RWPE2 (cell line): ENCODE data around the gene VPS4A.

ENCODE experiments used
- ATAC-seq: fragments of 200-7000 bp; cut with Tn5 transposase; 3 replicates; pipeline ENCODE4 v1.9.1; 2021; ENCODE audit warnings: low read depth
- DNase-seq: peaks from one replicate; pipeline ENCODE4 v3.0.0-alpha.2; 2020; ENCODE audit warnings: low spot score
- H3K27ac ChIP-seq: fragments of 450-650 bp; 2 replicates; pipeline ENCODE4 v1.5.1; 2017; ENCODE audit warnings: mild to moderate bottlenecking; ENCODE audit not compliant: poor library complexity, severe bottlenecking
- H3K27me3 ChIP-seq: fragments of 250-450 bp; sonication (Bioruptor Pico); 2 replicates; pipeline ENCODE4 v1.5.1; 2021; ENCODE audit warnings: mild to moderate bottlenecking, moderate library complexity; ENCODE audit not compliant: insufficient read depth, poor library complexity, severe bottlenecking
- H3K36me3 ChIP-seq: fragments of 250-450 bp; sonication (Bioruptor Pico); 2 replicates; pipeline ENCODE4 v1.5.1; 2020; ENCODE audit warnings: low read depth, mild to moderate bottlenecking, moderate library complexity
- H3K4me1 ChIP-seq: fragments of 250-450 bp; sonication (Bioruptor Pico); 2 replicates; pipeline ENCODE4 v1.5.1; 2021; ENCODE audit warnings: mild to moderate bottlenecking, moderate library complexity; ENCODE audit not compliant: insufficient read depth, poor library complexity, severe bottlenecking
- H3K4me3 ChIP-seq: fragments of 250-450 bp; sonication (Bioruptor Pico); 2 replicates; pipeline ENCODE4 v1.5.1; 2021; ENCODE audit warnings: mild to moderate bottlenecking, moderate library complexity; ENCODE audit not compliant: severe bottlenecking
- H3K9me3 ChIP-seq: fragments of 250-450 bp; sonication (Bioruptor Pico); 2 replicates; pipeline ENCODE4 v1.5.1; 2021; ENCODE audit warnings: mild to moderate bottlenecking, moderate library complexity; ENCODE audit not compliant: severe bottlenecking
- TF ChIP-seq, protein P1 (sequence below): fragments of 450-650 bp; IDR thresholded peaks from one replicate; pipeline ENCODE4 v1.5.1; 2017; ENCODE audit warnings: mild to moderate bottlenecking, moderate library complexity; ENCODE audit not compliant: poor library complexity, severe bottlenecking

Gene VPS4A

DNA sequence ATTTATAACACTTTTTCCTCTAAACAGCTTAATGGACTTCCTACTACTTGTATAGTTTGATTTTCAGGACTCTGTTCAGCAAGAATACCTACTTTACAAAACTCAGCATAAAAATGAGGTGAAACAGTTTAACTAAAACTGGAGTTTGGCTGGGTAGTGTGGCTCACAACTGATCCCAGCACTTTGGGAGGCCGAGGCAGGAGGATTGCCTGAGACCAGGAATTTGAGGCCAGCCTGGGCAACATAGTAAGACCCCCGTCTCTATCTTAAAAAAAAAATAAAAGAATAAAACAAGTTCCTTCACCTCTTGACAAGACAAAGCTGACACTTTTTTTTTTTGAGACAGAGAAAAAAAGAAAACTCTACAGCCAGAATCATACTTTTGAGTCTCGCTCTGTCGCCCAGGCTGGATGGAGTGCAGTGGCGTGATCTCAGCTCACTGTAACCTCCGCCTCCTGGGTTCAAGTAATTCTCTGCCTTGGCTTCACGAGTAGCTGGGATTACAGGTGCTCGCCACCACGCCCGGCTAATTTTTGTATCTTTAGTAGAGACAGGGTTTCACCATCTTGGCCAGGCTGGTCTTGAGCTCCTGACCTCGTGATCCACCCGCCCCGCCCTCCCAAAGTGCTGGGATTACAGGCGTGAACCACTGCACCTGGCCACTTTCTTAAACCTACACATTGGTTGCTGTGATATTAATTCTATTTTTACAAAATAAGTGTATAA is 16.6 kb downstream of the VPS4A start:
- H3K4me3 ChIP-seq, result no peak overlapping the region
- DNase-seq (peak; percentile 20), ATAC-seq (no peak)
- H3K27me3 ChIP-seq, result no peaks in the 10 kb centered on the region
- H3K36me3 ChIP-seq, result peaks cover 77% of the 10 kb centered on the region
- H3K4me1 ChIP-seq, result peaks cover 13% of the 10 kb centered on the region
- TF ChIP-seq, protein P1, sequence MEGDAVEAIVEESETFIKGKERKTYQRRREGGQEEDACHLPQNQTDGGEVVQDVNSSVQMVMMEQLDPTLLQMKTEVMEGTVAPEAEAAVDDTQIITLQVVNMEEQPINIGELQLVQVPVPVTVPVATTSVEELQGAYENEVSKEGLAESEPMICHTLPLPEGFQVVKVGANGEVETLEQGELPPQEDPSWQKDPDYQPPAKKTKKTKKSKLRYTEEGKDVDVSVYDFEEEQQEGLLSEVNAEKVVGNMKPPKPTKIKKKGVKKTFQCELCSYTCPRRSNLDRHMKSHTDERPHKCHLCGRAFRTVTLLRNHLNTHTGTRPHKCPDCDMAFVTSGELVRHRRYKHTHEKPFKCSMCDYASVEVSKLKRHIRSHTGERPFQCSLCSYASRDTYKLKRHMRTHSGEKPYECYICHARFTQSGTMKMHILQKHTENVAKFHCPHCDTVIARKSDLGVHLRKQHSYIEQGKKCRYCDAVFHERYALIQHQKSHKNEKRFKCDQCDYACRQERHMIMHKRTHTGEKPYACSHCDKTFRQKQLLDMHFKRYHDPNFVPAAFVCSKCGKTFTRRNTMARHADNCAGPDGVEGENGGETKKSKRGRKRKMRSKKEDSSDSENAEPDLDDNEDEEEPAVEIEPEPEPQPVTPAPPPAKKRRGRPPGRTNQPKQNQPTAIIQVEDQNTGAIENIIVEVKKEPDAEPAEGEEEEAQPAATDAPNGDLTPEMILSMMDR, result no peak
- no peaks in the 10 kb centered on the region for H3K9me3 ChIP-seq
- H3K27ac ChIP-seq, result peak overlapping the region; percentile 57

DNA sequence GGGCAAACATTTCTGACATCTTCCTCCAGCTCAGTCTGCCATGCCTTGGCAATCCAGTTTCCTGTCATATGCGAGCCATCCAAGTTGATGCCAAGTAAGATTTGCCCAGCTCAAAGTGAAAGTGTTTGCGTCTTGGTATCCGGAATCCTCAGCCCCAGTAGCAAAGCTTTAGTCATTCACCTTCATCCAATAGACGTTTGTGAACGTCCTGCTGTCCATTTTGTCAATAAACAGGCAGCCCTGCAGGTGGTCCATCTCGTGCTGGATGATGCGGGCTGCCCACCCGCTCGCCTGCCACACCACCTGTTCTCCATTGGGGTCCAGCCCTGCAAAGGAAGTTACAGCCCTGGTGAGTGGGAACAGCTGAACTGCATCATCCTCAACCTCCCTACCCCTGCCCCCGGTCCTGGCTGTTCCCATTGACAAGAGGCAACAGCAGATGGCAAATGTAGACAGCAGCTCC is 17.7 kb downstream of the VPS4A start:
- H3K27ac ChIP-seq, result peak overlapping the region; percentile 57
- peaks cover 74% of the 10 kb centered on the region for H3K36me3 ChIP-seq
- no peaks in the 10 kb centered on the region for H3K27me3 ChIP-seq
- peak overlapping the region; percentile 83 for H3K4me3 ChIP-seq
- no peaks in the 10 kb centered on the region for H3K9me3 ChIP-seq
- peak; percentile 45 for DNase-seq
- peak; percentile 16 for ATAC-seq
- H3K4me1 ChIP-seq, result peaks cover 13% of the 10 kb centered on the region
- TF ChIP-seq, protein P1, result no peak

DNA sequence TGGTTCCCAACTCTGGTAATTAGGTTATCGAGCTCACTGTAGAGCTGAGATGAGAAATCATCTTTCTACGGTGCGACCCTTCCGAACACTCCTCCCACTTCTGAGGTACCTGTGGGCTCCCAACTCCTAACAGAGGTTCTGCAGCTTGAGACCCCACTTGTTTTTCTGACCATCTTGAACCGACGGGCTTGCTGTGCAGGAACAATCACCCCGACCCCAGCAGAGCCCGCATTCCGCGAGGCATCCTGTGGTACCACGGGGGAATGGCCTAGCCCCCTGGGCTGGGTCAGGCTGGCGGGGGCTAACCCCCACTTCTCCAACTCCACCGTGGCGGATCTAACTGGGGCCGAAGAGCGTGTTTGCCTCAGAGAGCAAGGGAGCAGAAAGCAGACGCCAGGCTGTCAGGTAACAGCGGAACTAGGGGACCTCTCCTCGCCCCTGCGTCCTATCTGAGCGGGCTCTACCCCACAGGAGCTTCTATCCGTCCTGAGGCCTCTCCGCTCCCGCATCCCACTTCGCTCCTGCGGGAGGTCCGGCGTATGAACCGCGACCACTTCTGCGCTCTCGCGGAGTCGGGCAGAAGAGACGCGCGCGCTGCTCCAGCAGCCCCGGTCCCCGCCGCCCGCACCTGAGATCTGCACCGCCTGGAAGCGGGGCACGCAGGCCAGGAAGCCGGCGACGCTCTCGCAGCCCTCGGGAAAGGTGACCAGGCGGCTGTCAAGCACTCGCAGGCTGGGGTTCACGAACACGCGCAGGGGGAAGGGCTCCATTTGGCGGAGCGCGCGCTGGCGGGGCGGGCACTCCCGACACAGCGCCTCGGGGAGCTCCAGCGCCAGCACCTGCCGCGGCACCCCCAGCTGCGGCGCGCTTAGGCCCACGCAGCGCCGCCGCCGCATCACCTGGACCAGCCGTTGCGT is 18.5 kb downstream of the VPS4A start:
- Histone ChIP-seq H3K36me3 (peaks cover 74% of the 10 kb centered on the region), H3K27me3 (no peaks in the 10 kb centered on the region), H3K4me1 (peaks cover 13% of the 10 kb centered on the region), H3K9me3 (no peaks in the 10 kb centered on the region), H3K4me3 (peak overlapping the region; percentile 83), H3K27ac (peak overlapping the region; percentile 57)
- DNase-seq (peak; percentile 61), ATAC-seq (peak; percentile 26)
- TF ChIP-seq, protein P1, result no peak

DNA sequence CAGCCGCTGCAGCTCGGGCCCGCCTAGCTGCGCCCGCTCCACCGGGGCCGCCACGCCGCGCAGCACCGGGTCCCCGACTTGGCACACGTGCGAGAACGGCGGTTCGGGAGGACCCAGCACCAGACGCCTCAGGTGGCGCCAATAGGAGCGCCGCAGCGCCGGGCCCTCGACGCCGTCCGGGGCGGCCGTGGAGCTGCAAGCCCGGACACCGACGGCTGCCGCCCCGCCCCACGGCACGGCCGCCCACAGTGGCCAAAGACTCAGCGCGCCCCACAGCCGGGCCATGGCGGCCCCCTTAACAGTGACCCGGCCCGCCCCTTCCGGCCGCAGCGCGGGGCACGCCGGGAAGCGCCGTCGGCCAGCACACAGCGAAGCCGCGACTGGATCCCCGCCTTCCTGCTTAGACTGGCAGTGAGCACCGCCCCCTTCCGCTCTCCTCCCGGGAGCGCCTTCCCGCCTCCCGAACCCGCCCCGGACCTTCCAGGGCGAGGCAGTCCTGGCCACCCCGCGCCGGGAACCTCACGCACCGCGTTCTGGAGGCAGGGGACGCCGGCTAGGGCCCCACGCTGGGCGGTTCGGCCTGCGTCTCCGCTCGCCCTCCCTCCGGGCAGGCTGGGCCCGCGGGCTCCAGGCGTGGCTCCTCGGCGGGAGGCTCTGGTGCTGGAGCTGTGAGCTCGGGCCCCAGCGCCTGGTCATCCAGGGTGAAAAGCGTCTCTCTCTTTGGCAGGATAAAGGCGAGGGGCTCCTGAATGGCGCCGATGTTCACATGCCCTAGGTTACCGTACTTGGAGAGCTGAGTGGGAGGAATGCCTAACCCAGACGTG is 19.3 kb downstream of the VPS4A start, which contains the start of gene PDF:
Gene PDF, minus strand, starts transcription at position 303 of the 824 bp plus-strand sequence. Its CDS starts 18 bp downstream, at position 285.
- peak; percentile 96 for DNase-seq
- Histone ChIP-seq H3K27ac (peak within 1 kb of the TSS; percentile 57), H3K36me3 (peaks cover 73% of the 10 kb centered on the region), H3K9me3 (no peaks in the 10 kb centered on the region), H3K4me3 (peak within 1 kb of the TSS; percentile 83), H3K4me1 (peaks cover 13% of the 10 kb centered on the region), H3K27me3 (no peaks in the 10 kb centered on the region)
- TF ChIP-seq, protein P1, result no peak
- peak; percentile 91 for ATAC-seq
